ENCODE results near the gene LAMB1. TPM values are rescaled to one million over a fixed set of nuclear protein-coding genes. Genes with fewer than 3 reads are reported as not detected.
A peak's percentile ranks its signal among the peaks of the same experiment; 100 is the strongest.

The LAMB1 gene
- total RNA-seq, 6 experiments from 2014 or later: 112 to 134 (median 123) TPM

GRCh38 chr7:107972941-107973376 lies 30.0 kb downstream of the LAMB1 start:
- DNase-seq: no peak
- peaks cover 23% of the 10 kb centered on the region for H3K4me1 Mint-ChIP-seq (ENCODE audit: low read depth)
- no peak for TF ChIP-seq CTCF (IDR thresholded peaks at IDR 0.05)
- no peak overlapping the region for H3K27ac Mint-ChIP-seq
- no peak overlapping the region for H3K4me3 Mint-ChIP-seq
- no peaks in the 10 kb centered on the region for H3K27me3 Mint-ChIP-seq (ENCODE audit: insufficient read depth)
- no peaks in the 10 kb centered on the region for H3K9me3 Mint-ChIP-seq
- H3K36me3 Mint-ChIP-seq (ENCODE audit: low read depth): peaks cover 57% of the 10 kb centered on the region

- H3K27ac Mint-ChIP-seq: peak overlapping the region; percentile 50
- TF ChIP-seq CTCF (IDR thresholded peaks at IDR 0.05): no peak
- H3K4me3 Mint-ChIP-seq: no peak overlapping the region
- no peaks in the 10 kb centered on the region for H3K27me3 Mint-ChIP-seq (ENCODE audit: insufficient read depth)
- no peak for DNase-seq
- H3K9me3 Mint-ChIP-seq: no peaks in the 10 kb centered on the region
- peaks cover 23% of the 10 kb centered on the region for H3K4me1 Mint-ChIP-seq (ENCODE audit: low read depth)
- H3K36me3 Mint-ChIP-seq (ENCODE audit: low read depth): peaks cover 54% of the 10 kb centered on the region
Measured at GRCh38 chr7:107972075-107972482, 30.9 kb downstream of the LAMB1 start.

GRCh38 chr7:107971613-107972012 lies 31.3 kb downstream of the LAMB1 start:
- no peak overlapping the region for H3K4me3 Mint-ChIP-seq
- H3K27me3 Mint-ChIP-seq (ENCODE audit: insufficient read depth): no peaks in the 10 kb centered on the region
- no peaks in the 10 kb centered on the region for H3K9me3 Mint-ChIP-seq
- H3K36me3 Mint-ChIP-seq (ENCODE audit: low read depth): peaks cover 54% of the 10 kb centered on the region
- peaks cover 23% of the 10 kb centered on the region for H3K4me1 Mint-ChIP-seq (ENCODE audit: low read depth)
- no peak for TF ChIP-seq CTCF (IDR thresholded peaks at IDR 0.05)
- H3K27ac Mint-ChIP-seq: peak overlapping the region; percentile 50
- DNase-seq: no peak

GRCh38 chr7:107971100-107971499 lies 31.9 kb downstream of the LAMB1 start:
- peak overlapping the region; percentile 50 for H3K27ac Mint-ChIP-seq
- no peak for DNase-seq
- no peaks in the 10 kb centered on the region for H3K9me3 Mint-ChIP-seq
- no peak overlapping the region for H3K4me3 Mint-ChIP-seq
- peaks cover 23% of the 10 kb centered on the region for H3K4me1 Mint-ChIP-seq (ENCODE audit: low read depth)
- no peak for TF ChIP-seq CTCF (IDR thresholded peaks at IDR 0.05)
- peaks cover 49% of the 10 kb centered on the region for H3K36me3 Mint-ChIP-seq (ENCODE audit: low read depth)
- H3K27me3 Mint-ChIP-seq (ENCODE audit: insufficient read depth): no peaks in the 10 kb centered on the region

GRCh38 chr7:107969856-107970255 lies 33.1 kb downstream of the LAMB1 start:
- Mint-ChIP-seq H3K9me3 (no peaks in the 10 kb centered on the region), H3K27ac (no peak overlapping the region), H3K4me1 (ENCODE audit: low read depth) (peaks cover 23% of the 10 kb centered on the region), H3K27me3 (ENCODE audit: insufficient read depth) (no peaks in the 10 kb centered on the region), H3K36me3 (ENCODE audit: low read depth) (peaks cover 41% of the 10 kb centered on the region), H3K4me3 (no peak overlapping the region)
- no peak for TF ChIP-seq CTCF (IDR thresholded peaks at IDR 0.05)
- no peak for DNase-seq

GRCh38 chr7:107968449-107968848 lies 34.5 kb downstream of the LAMB1 start:
- H3K9me3 Mint-ChIP-seq: no peaks in the 10 kb centered on the region
- H3K4me1 Mint-ChIP-seq (ENCODE audit: low read depth): peaks cover 23% of the 10 kb centered on the region
- H3K27me3 Mint-ChIP-seq (ENCODE audit: insufficient read depth): no peaks in the 10 kb centered on the region
- TF ChIP-seq CTCF (IDR thresholded peaks at IDR 0.05): no peak
- H3K4me3 Mint-ChIP-seq: no peak overlapping the region
- no peak for DNase-seq
- no peak overlapping the region for H3K27ac Mint-ChIP-seq
- peaks cover 38% of the 10 kb centered on the region for H3K36me3 Mint-ChIP-seq (ENCODE audit: low read depth)

All from HFFc6 (cell line).